Measurements from ENCODE around the gene ITFG2.

GRCh38 chr12:2801044-2801783, 11.3 kb upstream of the ITFG2 start:
- no peak for TF ChIP-seq CTCF (IDR thresholded peaks at IDR 0.05; ENCODE audit: low read depth, low read length)
- no peak for TF ChIP-seq EZH2phosphoT487 (IDR thresholded peaks at IDR 0.05; ENCODE audit: low read depth)

All from OCI-LY3 (cell line).